GM23338 (cell line): ENCODE data around the gene PACS1.

Experiments used
- EZH2 ChIP-seq: fragments of 200-600 bp; sonication (generic); IDR thresholded peaks from one replicate; pipeline ENCODE4 v1.8.0; 2017; ENCODE audit warnings: antibody characterized with exemption, mild to moderate bottlenecking, low read depth; ENCODE audit not compliant: unreplicated experiment
- POLR2AphosphoS5 ChIP-seq: IDR thresholded peaks from 2 replicates; pipeline ENCODE4 v1.6.1; 2016; ENCODE audit warnings: antibody characterized with exemption, low read depth
- ZNF114 ChIP-seq: fragments of 250-450 bp; sonication (Bioruptor Pico); IDR thresholded peaks from 2 replicates; pipeline ENCODE4 v1.5.0; 2020; ENCODE audit warnings: mild to moderate bottlenecking, moderate library complexity
- TF ChIP-seq, protein P1 (sequence below): IDR thresholded peaks from one replicate; pipeline ENCODE4 v1.6.1; 2018; ENCODE audit warnings: antibody characterized with exemption; ENCODE audit not compliant: unreplicated experiment
- TF ChIP-seq, protein P2 (sequence below), 2 experiments: fragments of 200-600 bp in 1 of 2; sonication (generic) in 1 of 2; conservative IDR thresholded peaks; 2 replicates each; pipeline versions ENCODE4 v1.5.1 to v1.6.1; 2016 to 2017; ENCODE audit warnings: antibody characterized with exemption in 2 of 2, low read depth in 2 of 2, mild to moderate bottlenecking in 2 of 2, moderate library complexity in 1 of 2

DNA sequence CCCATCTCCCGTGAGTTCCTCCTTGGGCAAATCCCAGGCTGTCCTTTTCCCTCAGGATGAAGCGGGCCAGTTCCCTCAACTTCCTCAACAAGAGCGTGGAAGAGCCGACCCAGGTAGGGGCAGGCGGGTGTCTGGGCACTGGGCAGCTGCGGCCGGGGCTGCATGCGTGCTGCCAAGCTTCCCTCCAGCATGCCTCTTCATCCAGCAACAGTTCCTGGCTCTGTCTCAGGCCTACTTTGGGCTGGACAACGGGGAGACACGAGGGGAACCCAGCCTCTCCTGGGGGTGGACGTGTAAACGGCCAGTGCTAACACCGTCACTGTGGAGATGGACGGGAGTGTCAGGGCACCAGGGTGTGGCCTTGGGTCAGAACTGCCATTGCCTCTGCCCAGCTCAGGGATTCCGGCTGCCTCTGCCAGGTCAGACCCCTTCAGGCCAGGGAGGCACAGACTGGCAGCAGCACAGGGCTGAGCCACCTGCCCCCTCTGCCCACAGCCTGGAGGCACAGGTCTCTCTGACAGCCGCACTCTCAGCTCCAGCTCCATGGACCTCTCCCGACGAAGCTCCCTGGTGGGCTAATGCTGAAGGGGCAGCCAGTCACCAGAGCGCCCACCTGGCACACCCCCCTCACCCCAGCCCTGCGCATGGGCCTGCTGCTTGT is 196.4 kb downstream of the PACS1 start:
- TF ChIP-seq, protein P1, sequence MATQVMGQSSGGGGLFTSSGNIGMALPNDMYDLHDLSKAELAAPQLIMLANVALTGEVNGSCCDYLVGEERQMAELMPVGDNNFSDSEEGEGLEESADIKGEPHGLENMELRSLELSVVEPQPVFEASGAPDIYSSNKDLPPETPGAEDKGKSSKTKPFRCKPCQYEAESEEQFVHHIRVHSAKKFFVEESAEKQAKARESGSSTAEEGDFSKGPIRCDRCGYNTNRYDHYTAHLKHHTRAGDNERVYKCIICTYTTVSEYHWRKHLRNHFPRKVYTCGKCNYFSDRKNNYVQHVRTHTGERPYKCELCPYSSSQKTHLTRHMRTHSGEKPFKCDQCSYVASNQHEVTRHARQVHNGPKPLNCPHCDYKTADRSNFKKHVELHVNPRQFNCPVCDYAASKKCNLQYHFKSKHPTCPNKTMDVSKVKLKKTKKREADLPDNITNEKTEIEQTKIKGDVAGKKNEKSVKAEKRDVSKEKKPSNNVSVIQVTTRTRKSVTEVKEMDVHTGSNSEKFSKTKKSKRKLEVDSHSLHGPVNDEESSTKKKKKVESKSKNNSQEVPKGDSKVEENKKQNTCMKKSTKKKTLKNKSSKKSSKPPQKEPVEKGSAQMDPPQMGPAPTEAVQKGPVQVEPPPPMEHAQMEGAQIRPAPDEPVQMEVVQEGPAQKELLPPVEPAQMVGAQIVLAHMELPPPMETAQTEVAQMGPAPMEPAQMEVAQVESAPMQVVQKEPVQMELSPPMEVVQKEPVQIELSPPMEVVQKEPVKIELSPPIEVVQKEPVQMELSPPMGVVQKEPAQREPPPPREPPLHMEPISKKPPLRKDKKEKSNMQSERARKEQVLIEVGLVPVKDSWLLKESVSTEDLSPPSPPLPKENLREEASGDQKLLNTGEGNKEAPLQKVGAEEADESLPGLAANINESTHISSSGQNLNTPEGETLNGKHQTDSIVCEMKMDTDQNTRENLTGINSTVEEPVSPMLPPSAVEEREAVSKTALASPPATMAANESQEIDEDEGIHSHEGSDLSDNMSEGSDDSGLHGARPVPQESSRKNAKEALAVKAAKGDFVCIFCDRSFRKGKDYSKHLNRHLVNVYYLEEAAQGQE, result no peak
- TF ChIP-seq, protein P2, sequence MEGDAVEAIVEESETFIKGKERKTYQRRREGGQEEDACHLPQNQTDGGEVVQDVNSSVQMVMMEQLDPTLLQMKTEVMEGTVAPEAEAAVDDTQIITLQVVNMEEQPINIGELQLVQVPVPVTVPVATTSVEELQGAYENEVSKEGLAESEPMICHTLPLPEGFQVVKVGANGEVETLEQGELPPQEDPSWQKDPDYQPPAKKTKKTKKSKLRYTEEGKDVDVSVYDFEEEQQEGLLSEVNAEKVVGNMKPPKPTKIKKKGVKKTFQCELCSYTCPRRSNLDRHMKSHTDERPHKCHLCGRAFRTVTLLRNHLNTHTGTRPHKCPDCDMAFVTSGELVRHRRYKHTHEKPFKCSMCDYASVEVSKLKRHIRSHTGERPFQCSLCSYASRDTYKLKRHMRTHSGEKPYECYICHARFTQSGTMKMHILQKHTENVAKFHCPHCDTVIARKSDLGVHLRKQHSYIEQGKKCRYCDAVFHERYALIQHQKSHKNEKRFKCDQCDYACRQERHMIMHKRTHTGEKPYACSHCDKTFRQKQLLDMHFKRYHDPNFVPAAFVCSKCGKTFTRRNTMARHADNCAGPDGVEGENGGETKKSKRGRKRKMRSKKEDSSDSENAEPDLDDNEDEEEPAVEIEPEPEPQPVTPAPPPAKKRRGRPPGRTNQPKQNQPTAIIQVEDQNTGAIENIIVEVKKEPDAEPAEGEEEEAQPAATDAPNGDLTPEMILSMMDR (conservative IDR thresholded peaks at IDR 0.05; ENCODE audit: low read depth in 2 of 2), result no peak
- TF ChIP-seq POLR2AphosphoS5 (no peak), EZH2 (no peak), ZNF114 (CRISPR knock-in tag) (no peak)
